ENCODE data around the gene AP3B1. TPM values are rescaled to one million over a fixed set of nuclear protein-coding genes. Genes with fewer than 3 reads are reported as not detected.
A peak's percentile ranks its signal among the peaks of the same experiment; 100 is the strongest.

Gene AP3B1
- total RNA-seq, 6 experiments from 2014 or later: 11.4 to 17.9 (median 12.9) TPM

DNA sequence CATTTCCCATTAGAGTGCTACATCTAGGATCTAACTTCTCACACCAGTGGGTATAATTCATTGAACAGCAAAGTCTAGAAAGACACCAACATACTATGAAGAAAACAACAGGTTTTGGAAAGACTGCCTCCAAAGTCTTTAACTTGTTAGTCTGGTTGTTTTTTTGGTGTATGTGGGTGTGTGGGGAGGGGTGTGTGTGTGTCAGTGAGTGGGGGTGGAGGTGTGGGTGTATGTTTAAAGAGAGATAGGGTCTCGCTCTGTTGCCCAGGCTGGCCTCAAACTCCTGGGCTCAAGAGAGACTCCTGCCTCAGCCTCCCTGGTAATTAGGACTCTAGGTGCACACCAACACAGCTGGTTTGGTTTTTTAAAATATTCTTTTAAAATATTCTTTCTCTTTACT is 59.7 kb downstream of the AP3B1 start:
- no peak for ATAC-seq
- no peak for TF ChIP-seq POLR2A (IDR thresholded peaks at IDR 0.05)
- TF ChIP-seq, protein P1, sequence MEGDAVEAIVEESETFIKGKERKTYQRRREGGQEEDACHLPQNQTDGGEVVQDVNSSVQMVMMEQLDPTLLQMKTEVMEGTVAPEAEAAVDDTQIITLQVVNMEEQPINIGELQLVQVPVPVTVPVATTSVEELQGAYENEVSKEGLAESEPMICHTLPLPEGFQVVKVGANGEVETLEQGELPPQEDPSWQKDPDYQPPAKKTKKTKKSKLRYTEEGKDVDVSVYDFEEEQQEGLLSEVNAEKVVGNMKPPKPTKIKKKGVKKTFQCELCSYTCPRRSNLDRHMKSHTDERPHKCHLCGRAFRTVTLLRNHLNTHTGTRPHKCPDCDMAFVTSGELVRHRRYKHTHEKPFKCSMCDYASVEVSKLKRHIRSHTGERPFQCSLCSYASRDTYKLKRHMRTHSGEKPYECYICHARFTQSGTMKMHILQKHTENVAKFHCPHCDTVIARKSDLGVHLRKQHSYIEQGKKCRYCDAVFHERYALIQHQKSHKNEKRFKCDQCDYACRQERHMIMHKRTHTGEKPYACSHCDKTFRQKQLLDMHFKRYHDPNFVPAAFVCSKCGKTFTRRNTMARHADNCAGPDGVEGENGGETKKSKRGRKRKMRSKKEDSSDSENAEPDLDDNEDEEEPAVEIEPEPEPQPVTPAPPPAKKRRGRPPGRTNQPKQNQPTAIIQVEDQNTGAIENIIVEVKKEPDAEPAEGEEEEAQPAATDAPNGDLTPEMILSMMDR (IDR thresholded peaks at IDR 0.05): no peak
- H3K9me3 ChIP-seq: no peaks in the 10 kb centered on the region
- no peaks in the 10 kb centered on the region for H3K4me1 ChIP-seq
- no peaks in the 10 kb centered on the region for H3K36me3 ChIP-seq
- intact Hi-C loops (cut with DNase I): no loop called here
- WGBS (ENCODE audit: insufficient coverage, low coverage, low lambda C conversion rate, missing lambda C conversion rate): no CpG with 5 or more reads among the region's 1 CpG
- no peaks in the 10 kb centered on the region for H3K27me3 ChIP-seq
- no peak overlapping the region for H3K27ac ChIP-seq
- no peak overlapping the region for H3K4me3 ChIP-seq
- DNase-seq: no peak

DNA sequence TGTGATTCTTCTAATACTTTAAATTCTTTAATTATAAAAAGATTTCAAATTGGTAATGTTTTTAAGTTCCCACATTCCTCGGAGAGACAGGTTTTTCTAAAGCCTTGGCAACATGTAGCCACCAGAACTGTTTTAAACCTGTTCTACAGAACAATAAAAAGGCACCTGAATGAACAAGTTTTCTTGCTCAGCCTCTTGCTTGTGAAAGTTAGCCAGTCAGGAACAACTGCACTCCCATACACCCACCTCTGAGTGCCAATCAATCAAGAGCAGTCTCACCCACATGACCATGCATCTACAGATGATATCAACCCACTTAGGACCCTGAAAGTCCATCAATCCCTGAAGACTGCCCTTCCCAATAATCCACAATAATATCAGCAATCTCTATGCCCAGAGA is 62.3 kb downstream of the AP3B1 start:
- H3K4me3 ChIP-seq: no peak overlapping the region
- WGBS (ENCODE audit: insufficient coverage, low coverage, low lambda C conversion rate, missing lambda C conversion rate): 62% methylated on average over 1 of the region's 1 CpG
- H3K4me1 ChIP-seq: no peaks in the 10 kb centered on the region
- no peak for DNase-seq
- no peak for TF ChIP-seq POLR2A (IDR thresholded peaks at IDR 0.05)
- TF ChIP-seq, protein P1 (IDR thresholded peaks at IDR 0.05): no peak
- peaks cover 0 to 5% (median 0%) of the 10 kb centered on the region in 4 donors for H3K36me3 ChIP-seq
- H3K27ac ChIP-seq: no peak overlapping the region
- H3K9me3 ChIP-seq: no peaks in the 10 kb centered on the region
- intact Hi-C loops (cut with DNase I): no loop called here
- ATAC-seq: no peak
- H3K27me3 ChIP-seq: no peaks in the 10 kb centered on the region

DNA sequence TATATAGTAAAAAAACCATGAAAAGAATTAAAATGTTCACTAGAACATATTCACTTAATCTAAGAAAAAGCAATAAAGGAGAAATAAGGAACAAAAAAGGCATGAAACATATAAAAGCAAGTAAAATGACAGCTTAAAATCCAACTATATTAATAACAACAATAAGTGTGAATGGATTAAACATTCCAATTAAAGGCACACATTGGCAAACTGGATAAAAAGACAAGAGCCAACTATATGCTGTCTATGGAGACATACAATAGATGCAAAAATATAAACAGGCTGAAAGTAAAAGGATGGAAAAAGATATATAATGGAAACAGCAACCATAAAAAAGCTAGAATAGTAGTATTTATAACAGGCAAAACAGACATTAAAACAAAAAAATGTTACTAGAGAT is 70.1 kb downstream of the AP3B1 start:
- no peaks in the 10 kb centered on the region for H3K4me1 ChIP-seq
- TF ChIP-seq POLR2A (IDR thresholded peaks at IDR 0.05): no peak
- TF ChIP-seq, protein P1 (IDR thresholded peaks at IDR 0.05): no peak
- intact Hi-C loops (cut with DNase I): no loop called here

DNA sequence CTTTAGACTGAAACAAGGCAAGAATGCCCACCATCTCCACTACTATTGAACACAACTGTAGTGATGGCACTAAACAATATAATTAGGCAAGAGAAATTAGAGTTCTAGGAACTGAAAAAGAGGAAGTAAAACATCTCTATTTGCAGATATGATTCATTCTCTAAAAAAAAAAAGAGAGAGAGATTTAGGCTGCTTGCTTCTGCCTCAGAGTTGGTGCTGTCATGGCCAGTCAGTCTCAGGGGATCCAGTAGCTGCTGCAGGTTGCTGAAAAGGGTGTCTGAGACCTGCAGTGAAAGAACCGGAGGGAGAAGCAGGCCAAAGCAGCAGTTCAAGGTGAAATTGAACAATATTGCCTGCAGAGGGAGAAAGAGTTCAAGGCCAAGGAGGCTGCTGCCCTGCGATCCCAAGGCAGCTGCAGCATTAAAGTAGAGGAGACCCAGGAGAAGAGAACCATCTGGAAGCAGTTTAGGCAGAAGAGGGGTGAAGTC is 72.5 kb downstream of the AP3B1 start:
- DNase-seq (no peak), ATAC-seq (peak in 1 of 4 donors; percentile 33)
- no peaks in the 10 kb centered on the region for H3K27me3 ChIP-seq
- H3K36me3 ChIP-seq: peaks cover 0 to 4% (median 2%) of the 10 kb centered on the region in 4 donors
- WGBS (ENCODE audit: insufficient coverage, low coverage, low lambda C conversion rate, missing lambda C conversion rate): 93% methylated on average over 2 of the region's 2 CpGs
- H3K4me3 ChIP-seq: no peak overlapping the region
- H3K4me1 ChIP-seq: no peaks in the 10 kb centered on the region
- TF ChIP-seq POLR2A (IDR thresholded peaks at IDR 0.05): no peak
- TF ChIP-seq, protein P1 (IDR thresholded peaks at IDR 0.05): no peak
- H3K9me3 ChIP-seq: no peaks in the 10 kb centered on the region
- intact Hi-C loops (cut with DNase I): no loop called here
- no peak overlapping the region for H3K27ac ChIP-seq

More for the DNA sequence above, 70.1 kb downstream of the AP3B1 start:
- Histone ChIP-seq H3K27me3 (no peaks in the 10 kb centered on the region), H3K9me3 (no peaks in the 10 kb centered on the region), H3K27ac (no peak overlapping the region), H3K4me3 (no peak overlapping the region), H3K36me3 (peaks cover 0 to 7% (median 3%) of the 10 kb centered on the region in 4 donors)
- no peak for DNase-seq
- no peak for ATAC-seq

DNA sequence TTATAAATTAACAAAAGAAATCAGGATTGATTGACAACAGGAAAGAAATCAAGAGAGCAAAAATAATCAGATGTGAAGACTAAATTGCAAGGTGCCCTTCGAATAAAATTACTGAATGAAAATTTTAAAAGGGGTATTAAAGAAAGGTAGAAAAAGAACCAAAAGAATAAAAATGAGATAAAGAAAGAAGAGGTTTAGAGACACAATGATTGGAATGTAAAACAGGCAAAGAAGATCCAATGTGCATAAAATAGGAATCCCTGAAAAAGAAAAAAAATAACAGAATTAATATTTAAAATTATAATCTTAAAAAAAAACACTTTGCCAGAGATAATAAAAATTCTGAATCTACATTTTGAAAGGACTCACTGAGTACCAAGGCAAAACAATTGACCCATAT is 73.0 kb downstream of the AP3B1 start:
- 93% methylated on average over 1 of the region's 1 CpG for WGBS (ENCODE audit: insufficient coverage, low coverage, low lambda C conversion rate, missing lambda C conversion rate)
- Histone ChIP-seq H3K9me3 (no peaks in the 10 kb centered on the region), H3K4me3 (no peak overlapping the region), H3K36me3 (peaks cover 0 to 4% (median 1%) of the 10 kb centered on the region in 4 donors), H3K4me1 (no peaks in the 10 kb centered on the region), H3K27me3 (no peaks in the 10 kb centered on the region), H3K27ac (no peak overlapping the region)
- intact Hi-C loops (cut with DNase I): no loop called here
- no peak for ATAC-seq
- no peak for DNase-seq
- TF ChIP-seq POLR2A (IDR thresholded peaks at IDR 0.05): no peak
- TF ChIP-seq, protein P1 (IDR thresholded peaks at IDR 0.05): no peak
